ENCODE data around the gene PAK1IP1. TPM values are rescaled to one million over a fixed set of nuclear protein-coding genes. Genes with fewer than 3 reads are reported as not detected.

PAK1IP1 gene
- total and polyA plus RNA-seq, 12 donors, result 4.5 to 32.3 (median 11.6) TPM

GRCh38 chr6:10695086-10695657 lies 400 bp downstream of the PAK1IP1 start:
- DNase-seq, result no peak
- Histone ChIP-seq H3K9me3 (replicated peaks in 1 of 3) (no peaks in the 10 kb centered on the region), H3K36me3 (replicated peaks in 1 of 2) (peaks cover 0 to 21% of the 10 kb centered on the region in 2 donors), H3K4me1 (replicated peaks in 1 of 2) (peaks cover 18 to 25% of the 10 kb centered on the region in 2 donors), H3K27ac (peak overlapping the region; percentile 80 to 98 (median 94)), H3K27me3 (no peaks in the 10 kb centered on the region), H3K4me3 (peak overlapping the region; percentile 28 to 79 (median 72))
- intact Hi-C loops (cut with DNase I), result loop anchor here in 1 of 2 donors (10.0 kb wide), 2 partner anchors 50 to 110 kb away; partner anchors contain the start of gene TMEM14B
- 0 to 2% (median 1%) methylated on average over 17 of the region's 17 CpGs for WGBS, 4 donors
- TF ChIP-seq CTCF (IDR thresholded peaks at IDR 0.05) (no peak), POLR2A (IDR thresholded peaks at IDR 0.05) (no peak)

GRCh38 chr6:10696655-10697054 lies 1.9 kb downstream of the PAK1IP1 start:
- TF ChIP-seq CTCF (IDR thresholded peaks at IDR 0.05) (no peak), POLR2A (IDR thresholded peaks at IDR 0.05) (no peak)
- 97 to 98% (median 98%) methylated on average over 2 to 4 of the region's 4 CpGs for WGBS, 4 donors
- intact Hi-C loops (cut with DNase I), result loop anchor here in 1 of 2 donors (10.0 kb wide), 2 partner anchors 48 to 108 kb away; partner anchors contain the start of gene TMEM14B
- Histone ChIP-seq H3K4me3 (no peak overlapping the region), H3K4me1 (replicated peaks in 1 of 2) (peaks cover 18 to 25% of the 10 kb centered on the region in 2 donors), H3K9me3 (replicated peaks in 1 of 3) (no peaks in the 10 kb centered on the region), H3K27ac (no peak overlapping the region), H3K27me3 (no peaks in the 10 kb centered on the region), H3K36me3 (replicated peaks in 1 of 2) (peaks cover 0 to 21% of the 10 kb centered on the region in 2 donors)
- DNase-seq, result no peak

- H3K4me3 ChIP-seq, result no peak overlapping the region
- no peaks in the 10 kb centered on the region for H3K4me1 ChIP-seq (replicated peaks in 1 of 2)
- no peaks in the 10 kb centered on the region for H3K27me3 ChIP-seq
- intact Hi-C loops (cut with DNase I), result no loop called here
- H3K27ac ChIP-seq, result no peak overlapping the region
- H3K36me3 ChIP-seq (replicated peaks in 1 of 2), result peaks cover 0 to 10% of the 10 kb centered on the region in 2 donors
- 86 to 88% (median 88%) methylated on average over 8 of the region's 8 CpGs for WGBS, 4 donors
- TF ChIP-seq POLR2A (IDR thresholded peaks at IDR 0.05), result no peak
- TF ChIP-seq CTCF (IDR thresholded peaks at IDR 0.05), result no peak
- no peak for DNase-seq
- no peaks in the 10 kb centered on the region for H3K9me3 ChIP-seq (replicated peaks in 1 of 3)
These were observed 19.2 kb downstream of the PAK1IP1 start for GRCh38 chr6:10713962-10714361.

GRCh38 chr6:10719296-10719963 lies 24.7 kb downstream of the PAK1IP1 start:
- H3K27ac ChIP-seq, result peak overlapping the region in 2 of 5 donors; percentile 54 to 78
- 80 to 88% (median 82%) methylated on average over 8 of the region's 8 CpGs for WGBS, 4 donors
- peak in 1 of 7 donors; percentile 29 for DNase-seq
- H3K36me3 ChIP-seq (replicated peaks in 1 of 2), result no peaks in the 10 kb centered on the region
- TF ChIP-seq POLR2A (IDR thresholded peaks at IDR 0.05) (no peak), CTCF (IDR thresholded peaks at IDR 0.05) (peak in 1 of 6 experiments; percentile 7)
- H3K9me3 ChIP-seq (replicated peaks in 1 of 3), result no peaks in the 10 kb centered on the region
- intact Hi-C loops (cut with DNase I), result no loop called here
- H3K4me1 ChIP-seq (replicated peaks in 1 of 2), result peaks cover 9 to 18% of the 10 kb centered on the region in 2 donors
- peak overlapping the region in 2 of 4 donors; percentile 62 to 67 for H3K4me3 ChIP-seq
- H3K27me3 ChIP-seq, result no peaks in the 10 kb centered on the region

All from adrenal gland (tissue), 12 donors.